Measurements from ENCODE around the gene CNKSR3. TPM values are rescaled to one million over a fixed set of nuclear protein-coding genes. Genes with fewer than 3 reads are reported as not detected.

CNKSR3 gene
- total RNA-seq, 6 experiments from 2014 or later, result 15.3 to 21.7 (median 18.7) TPM

- peaks cover 11% of the 10 kb centered on the region for H3K27me3 Mint-ChIP-seq (ENCODE audit: insufficient read depth)
- peaks cover 16% of the 10 kb centered on the region; the same call in 1 of the 2 replicates for H3K4me1 Mint-ChIP-seq (ENCODE audit: low read depth)
- no peaks in the 10 kb centered on the region for H3K36me3 Mint-ChIP-seq (ENCODE audit: low read depth)
- DNase-seq, result no peak
- H3K9me3 Mint-ChIP-seq, result no peaks in the 10 kb centered on the region
- no peak overlapping the region for H3K4me3 Mint-ChIP-seq
- TF ChIP-seq CTCF (IDR thresholded peaks at IDR 0.05), result no peak
- no peak overlapping the region for H3K27ac Mint-ChIP-seq
Measured at GRCh38 chr6:154359679-154360078, 150.8 kb downstream of the CNKSR3 start.

GRCh38 chr6:154359161-154359574 is 151.3 kb downstream of the CNKSR3 start:
- Mint-ChIP-seq H3K4me1 (ENCODE audit: low read depth) (peaks cover 16% of the 10 kb centered on the region; the same call in 1 of the 2 replicates), H3K27me3 (ENCODE audit: insufficient read depth) (peaks cover 10% of the 10 kb centered on the region), H3K27ac (no peak overlapping the region), H3K9me3 (no peaks in the 10 kb centered on the region), H3K36me3 (ENCODE audit: low read depth) (no peaks in the 10 kb centered on the region), H3K4me3 (no peak overlapping the region)
- no peak for DNase-seq
- TF ChIP-seq CTCF (IDR thresholded peaks at IDR 0.05), result no peak

GRCh38 chr6:154358019-154358545 is 152.4 kb downstream of the CNKSR3 start:
- H3K27me3 Mint-ChIP-seq (ENCODE audit: insufficient read depth), result peaks cover 6% of the 10 kb centered on the region
- H3K9me3 Mint-ChIP-seq, result no peaks in the 10 kb centered on the region
- no peak for TF ChIP-seq CTCF (IDR thresholded peaks at IDR 0.05)
- no peak overlapping the region for H3K27ac Mint-ChIP-seq
- peaks cover 9% of the 10 kb centered on the region; the same call in 1 of the 2 replicates for H3K4me1 Mint-ChIP-seq (ENCODE audit: low read depth)
- H3K36me3 Mint-ChIP-seq (ENCODE audit: low read depth), result no peaks in the 10 kb centered on the region
- H3K4me3 Mint-ChIP-seq, result no peak overlapping the region
- no peak for DNase-seq

- Mint-ChIP-seq H3K4me3 (no peak within 1 kb of the TSS), H3K4me1 (ENCODE audit: low read depth) (peaks cover 6% of the 10 kb centered on the region; the same call in 1 of the 2 replicates), H3K27ac (no peak within 1 kb of the TSS), H3K9me3 (no peaks in the 10 kb centered on the region), H3K36me3 (ENCODE audit: low read depth) (no peaks in the 10 kb centered on the region), H3K27me3 (ENCODE audit: insufficient read depth) (peaks cover 7% of the 10 kb centered on the region)
- TF ChIP-seq CTCF (IDR thresholded peaks at IDR 0.05), result no peak
- DNase-seq, result no peak
Measured at GRCh38 chr6:154356690-154357089, 153.8 kb downstream of the CNKSR3 start, which contains the start of gene IPCEF1. TSS of gene IPCEF1 (minus strand) at chr6:154356803. CDS start at chr6:154265947, 90,856 bp downstream.

GRCh38 chr6:154356113-154356512 is 154.4 kb downstream of the CNKSR3 start:
- H3K4me3 Mint-ChIP-seq, result no peak overlapping the region
- no peak for TF ChIP-seq CTCF (IDR thresholded peaks at IDR 0.05)
- H3K9me3 Mint-ChIP-seq, result no peaks in the 10 kb centered on the region
- no peaks in the 10 kb centered on the region for H3K36me3 Mint-ChIP-seq (ENCODE audit: low read depth)
- H3K27ac Mint-ChIP-seq, result no peak overlapping the region
- DNase-seq, result no peak
- peaks cover 12% of the 10 kb centered on the region for H3K27me3 Mint-ChIP-seq (ENCODE audit: insufficient read depth)
- peaks cover 6% of the 10 kb centered on the region; the same call in 1 of the 2 replicates for H3K4me1 Mint-ChIP-seq (ENCODE audit: low read depth)
